ENCODE data around the gene CCDC148.

DNA sequence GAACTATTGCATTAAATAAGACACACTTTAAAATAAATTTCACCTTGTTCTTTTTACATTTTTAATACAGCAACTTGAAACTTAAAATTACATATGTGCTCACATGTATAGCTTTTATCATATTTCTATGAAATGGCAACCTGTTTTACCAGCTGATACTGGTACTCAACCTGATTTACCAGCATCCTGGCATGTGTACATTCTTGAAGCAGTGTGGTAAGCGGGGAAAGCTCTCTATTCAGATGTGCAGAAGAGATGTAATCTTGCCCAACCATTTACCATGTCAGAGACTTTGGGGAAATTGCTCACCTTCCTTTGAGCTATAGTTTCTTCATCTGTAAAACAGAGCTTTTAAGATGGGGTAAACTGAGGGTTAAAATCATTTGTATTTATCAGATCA lies 133.2 kb downstream of the CCDC148 start:
- TF ChIP-seq POLR2A (IDR thresholded peaks at IDR 0.05; ENCODE audit: low read depth, low read length) (no peak), POLR2AphosphoS5 (IDR thresholded peaks at IDR 0.05; ENCODE audit: low read depth, low read length) (no peak), TAF1 (IDR thresholded peaks at IDR 0.05; ENCODE audit: low read depth, low read length) (no peak), SPI1 (IDR thresholded peaks at IDR 0.05; ENCODE audit: low read depth, low read length) (no peak)
